ENCODE measurements around the gene TGFBR3.

The TGFBR3 gene

GRCh38 chr1:91655912-91656449, 230.0 kb downstream of the TGFBR3 start:
- DNase-seq: no peak

DNA sequence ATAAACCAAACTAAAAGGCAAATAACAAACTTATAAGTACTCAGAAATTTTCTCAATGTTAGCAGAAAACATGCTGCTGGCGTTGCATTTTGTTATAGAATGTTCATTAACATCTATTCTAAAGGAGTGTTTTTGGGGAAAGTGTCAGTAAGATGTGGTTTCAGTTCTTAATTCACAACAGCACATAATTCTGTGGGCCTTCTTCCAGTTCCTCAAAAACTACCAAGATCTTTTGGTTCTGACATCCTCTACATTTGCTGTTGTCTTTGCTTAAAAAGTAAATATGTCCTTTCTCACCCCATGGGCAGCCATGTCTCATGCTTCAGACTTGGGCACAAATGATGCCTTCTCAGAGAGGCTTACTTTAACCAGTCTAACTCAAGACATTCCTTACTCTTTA, 232.8 kb downstream of the TGFBR3 start:
- DNase-seq: no peak

DNA sequence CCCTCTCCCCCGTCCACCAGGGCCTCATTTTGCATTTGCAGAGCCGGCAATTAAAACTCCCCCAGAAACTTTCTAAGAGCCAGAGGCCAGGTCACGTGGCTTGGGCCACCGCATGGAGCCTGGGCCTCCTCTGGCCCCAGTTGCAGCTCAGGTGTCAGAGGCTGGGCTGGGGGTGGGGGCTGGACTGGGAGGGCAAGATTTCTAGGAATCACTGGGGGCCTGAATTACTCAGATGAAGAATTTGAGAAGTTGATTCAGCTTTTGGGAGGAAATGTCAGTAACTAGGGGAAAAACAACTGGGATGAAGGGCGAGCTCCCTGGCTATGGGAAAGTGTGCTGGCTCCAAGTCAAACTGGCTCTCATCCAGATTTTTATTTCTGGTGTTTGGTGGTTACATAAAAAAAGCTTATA, 234.3 kb downstream of the TGFBR3 start:
- DNase-seq: no peak

GRCh38 chr1:91651243-91651642, 234.7 kb downstream of the TGFBR3 start:
- DNase-seq: no peak

GRCh38 chr1:91650764-91651163, 235.2 kb downstream of the TGFBR3 start:
- no peak for DNase-seq

GRCh38 chr1:91647061-91647460, 238.9 kb downstream of the TGFBR3 start:
- no peak for DNase-seq

GRCh38 chr1:91645031-91645430, 240.9 kb downstream of the TGFBR3 start:
- no peak for DNase-seq

DNA sequence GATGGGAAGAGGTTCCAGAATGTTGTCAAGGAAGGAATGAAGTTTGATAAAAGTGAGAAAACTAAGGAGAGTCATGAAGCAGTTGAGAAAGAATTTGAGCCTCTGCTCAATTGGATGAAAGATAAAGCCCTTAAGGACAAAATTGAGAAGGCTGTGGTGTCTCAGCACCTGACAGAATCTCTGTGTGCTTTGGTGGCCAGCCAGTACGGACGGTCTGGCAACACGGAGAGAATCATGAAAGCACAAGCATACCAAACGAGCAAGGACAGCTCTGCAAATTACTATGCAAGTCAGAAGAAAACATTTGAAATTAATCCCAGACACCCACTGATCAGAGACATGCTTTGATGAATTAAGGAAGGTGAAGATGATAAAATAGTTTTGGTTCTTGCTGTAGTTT, 242.5 kb downstream of the TGFBR3 start:
- DNase-seq: no peak

DNA sequence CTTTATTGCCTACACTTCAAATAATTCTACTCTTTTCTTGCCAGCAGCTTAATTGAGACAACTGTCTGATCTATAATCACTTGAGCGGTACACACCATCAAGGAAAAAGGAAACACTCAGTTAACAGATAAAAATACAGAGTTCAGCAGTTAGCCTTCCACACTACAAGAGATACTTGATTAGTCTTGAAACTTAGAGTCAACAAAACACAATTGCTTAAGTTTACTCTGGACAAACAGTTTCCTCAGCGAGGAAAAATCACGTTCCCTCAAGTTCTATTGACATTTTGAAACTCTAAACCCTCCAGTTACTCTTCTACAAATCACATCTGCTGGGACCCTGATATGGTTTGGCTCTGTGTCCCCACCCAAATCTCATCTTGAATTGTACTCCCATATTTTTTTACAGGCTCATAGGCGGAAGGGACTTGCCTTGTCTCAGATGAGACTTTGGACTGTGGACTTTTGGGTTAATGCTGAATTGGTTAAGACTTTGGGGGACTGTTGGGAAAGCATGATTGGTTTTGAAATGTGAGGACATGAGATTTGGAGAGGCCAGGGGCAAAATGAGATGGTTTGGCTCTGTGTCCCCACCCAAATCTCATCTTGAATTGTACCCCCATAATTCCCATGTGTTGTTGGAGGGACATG, 244.9 kb downstream of the TGFBR3 start:
- no peak for DNase-seq

DNA sequence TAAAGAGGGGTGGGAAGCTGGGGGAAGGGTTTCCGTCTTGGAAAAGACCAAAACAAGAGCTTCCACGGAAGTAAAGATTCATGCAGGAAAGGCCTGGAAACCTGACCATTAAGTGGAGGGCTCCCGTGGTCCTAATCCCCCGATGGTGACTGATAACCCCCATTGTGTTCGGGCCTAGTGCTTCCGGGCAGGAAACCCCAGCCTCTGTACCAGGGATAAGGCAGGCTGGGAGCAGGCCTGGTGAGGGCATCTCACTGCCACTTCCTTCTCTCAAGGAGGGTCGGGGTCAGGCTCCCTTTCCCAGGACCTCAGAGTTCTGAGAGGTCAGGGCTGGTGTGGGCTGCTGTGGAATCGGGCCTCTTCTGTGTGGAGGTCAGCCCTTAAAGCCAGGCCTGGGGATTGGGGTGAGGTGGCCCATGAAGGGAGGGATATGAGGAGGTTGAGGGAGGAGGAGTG, 248.4 kb downstream of the TGFBR3 start:
- no peak for DNase-seq

DNA sequence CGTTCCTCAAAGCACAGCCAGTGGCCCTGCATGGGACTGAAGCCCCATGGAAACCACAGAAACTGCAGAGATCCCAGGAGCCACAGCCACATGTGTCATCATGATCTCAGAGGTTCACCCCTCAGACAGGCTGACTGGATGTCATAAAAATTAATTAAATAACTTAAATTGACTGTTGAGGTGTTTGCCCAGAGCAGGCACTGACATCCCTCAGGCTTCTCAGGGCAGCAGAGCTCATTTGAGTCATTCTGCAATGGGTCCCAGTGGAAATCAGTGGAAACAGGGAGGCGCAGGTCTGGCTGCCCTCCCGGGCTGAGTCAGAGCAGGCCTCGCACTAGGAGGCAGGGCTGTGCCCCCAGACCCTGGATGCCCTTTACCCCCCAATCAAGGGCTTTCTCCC, 250.2 kb downstream of the TGFBR3 start:
- DNase-seq: no peak

DNA sequence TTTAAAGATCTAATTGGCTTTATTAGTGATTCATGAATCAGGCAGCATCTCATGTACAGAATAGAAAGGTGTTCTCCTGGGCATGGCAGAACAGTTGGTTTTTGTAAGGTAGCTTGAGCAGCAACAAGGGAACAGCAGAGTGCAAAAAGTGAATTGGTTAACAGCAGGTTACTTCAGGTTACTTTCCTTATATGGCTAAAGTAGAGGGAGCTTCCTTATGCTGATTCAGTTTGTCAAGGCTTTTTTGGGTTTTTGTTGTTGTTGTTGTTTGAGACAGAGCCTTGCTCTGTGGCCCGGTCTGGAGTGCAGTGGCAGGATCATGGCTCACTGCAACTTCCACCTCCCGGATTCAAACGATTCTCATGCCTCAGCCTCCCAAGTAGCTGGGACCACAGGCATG, 252.5 kb downstream of the TGFBR3 start:
- DNase-seq: no peak

DNA sequence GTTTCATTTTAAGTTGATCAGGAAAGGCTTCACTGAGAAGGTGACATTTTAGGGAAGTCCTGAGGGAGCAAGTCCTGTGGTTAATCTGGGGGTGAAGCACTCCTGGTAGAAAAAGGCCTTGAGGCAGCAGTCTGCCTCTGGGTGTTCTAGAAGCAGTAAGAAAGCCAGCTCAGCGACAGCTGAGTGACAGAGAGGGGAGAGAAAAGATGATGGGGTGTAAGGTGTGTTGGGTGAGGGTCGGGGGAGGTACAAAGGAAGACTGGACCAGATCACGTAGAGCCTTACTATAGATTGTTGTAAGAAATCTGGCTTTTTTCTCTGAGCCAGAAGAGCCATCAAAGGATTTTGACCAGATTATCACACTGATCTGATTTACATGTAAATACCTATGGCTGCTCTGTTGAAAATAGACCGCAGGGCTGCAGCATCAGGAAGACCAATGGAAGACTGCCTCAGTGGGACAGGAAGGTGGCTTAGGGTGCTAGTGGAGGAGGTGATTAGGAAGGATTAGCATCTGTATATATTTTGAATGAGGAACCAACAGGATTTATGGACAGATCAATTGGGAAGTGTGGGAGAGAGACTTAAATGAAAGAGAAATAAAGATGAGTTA, 254.1 kb downstream of the TGFBR3 start:
- no peak for DNase-seq

GRCh38 chr1:91630803-91631202, 255.1 kb downstream of the TGFBR3 start:
- no peak for DNase-seq
